GM12878 (cell line): Measurements from ENCODE around the gene SGMS1.

ENCODE experiments used
- BCL3 ChIP-seq: IDR thresholded peaks from 2 replicates; pipeline ENCODE4 v1.6.1; 2011; ENCODE audit warnings: borderline replicate concordance, low read depth, mild to moderate bottlenecking, moderate library complexity, low read length; ENCODE audit not compliant: insufficient read depth, poor library complexity, severe bottlenecking
- CTCF ChIP-seq, 3 experiments: IDR thresholded peaks in 2 of 3; conservative IDR thresholded peaks in 1 of 3; 2 replicates each; pipeline ENCODE4 v1.5.1; 2011; ENCODE audit warnings: low read depth in 3 of 3, low read length in 3 of 3, mild to moderate bottlenecking in 3 of 3, control low read depth in 2 of 3, moderate library complexity in 2 of 3, inconsistent platforms in 1 of 3, mixed read lengths in 1 of 3; ENCODE audit not compliant: control insufficient read depth in 2 of 3, insufficient read depth in 1 of 3; ENCODE audit errors: extremely low read depth in 1 of 3
- DPF2 ChIP-seq: fragments of 450-650 bp; IDR thresholded peaks from 2 replicates; pipeline ENCODE4 v1.6.1; 2017; ENCODE audit warnings: mild to moderate bottlenecking
- NFXL1 ChIP-seq: fragments of 450-650 bp; IDR thresholded peaks from 2 replicates; pipeline ENCODE4 v1.6.1; 2017; ENCODE audit warnings: antibody characterized with exemption, mild to moderate bottlenecking, borderline replicate concordance
- POLR2AphosphoS5 ChIP-seq: IDR thresholded peaks from 2 replicates; pipeline ENCODE4 v1.6.1; 2011; ENCODE audit warnings: mild to moderate bottlenecking, low read length, inconsistent platforms
- REST ChIP-seq: IDR thresholded peaks from 2 replicates; pipeline ENCODE4 v1.6.1; 2012; ENCODE audit warnings: mild to moderate bottlenecking, low read depth, low read length
- SIN3A ChIP-seq: IDR thresholded peaks from 2 replicates; pipeline ENCODE4 v1.6.1; 2012; ENCODE audit warnings: low read depth, low read length, improper control_type of control experiment
- SP1 ChIP-seq: IDR thresholded peaks from one replicate; pipeline ENCODE4 v1.6.1; 2011; ENCODE audit warnings: low read depth, low read length

- TF ChIP-seq CTCF (IDR thresholded peaks at IDR 0.05 in 2 of 3, conservative IDR thresholded peaks at IDR 0.05 in 1 of 3; ENCODE audit: control insufficient read depth in 2 of 3, extremely low read depth in 1 of 3, insufficient read depth in 1 of 3, low read depth in 3 of 3, low read length in 3 of 3) (no peak), POLR2AphosphoS5 (no peak), BCL3 (no peak), SP1 (no peak), REST (no peak), SIN3A (no peak), NFXL1 (no peak), DPF2 (no peak)
Measured at GRCh38 chr10:50541317-50541716, 82.4 kb downstream of the SGMS1 start.
